ENCODE results near the gene AFDN.
"Not testable (repeated sequence)": the region's sequence is repeated elsewhere in the genome, so short reads cannot be mapped to it uniquely, and the experiment has no call there.

AFDN gene

DNA sequence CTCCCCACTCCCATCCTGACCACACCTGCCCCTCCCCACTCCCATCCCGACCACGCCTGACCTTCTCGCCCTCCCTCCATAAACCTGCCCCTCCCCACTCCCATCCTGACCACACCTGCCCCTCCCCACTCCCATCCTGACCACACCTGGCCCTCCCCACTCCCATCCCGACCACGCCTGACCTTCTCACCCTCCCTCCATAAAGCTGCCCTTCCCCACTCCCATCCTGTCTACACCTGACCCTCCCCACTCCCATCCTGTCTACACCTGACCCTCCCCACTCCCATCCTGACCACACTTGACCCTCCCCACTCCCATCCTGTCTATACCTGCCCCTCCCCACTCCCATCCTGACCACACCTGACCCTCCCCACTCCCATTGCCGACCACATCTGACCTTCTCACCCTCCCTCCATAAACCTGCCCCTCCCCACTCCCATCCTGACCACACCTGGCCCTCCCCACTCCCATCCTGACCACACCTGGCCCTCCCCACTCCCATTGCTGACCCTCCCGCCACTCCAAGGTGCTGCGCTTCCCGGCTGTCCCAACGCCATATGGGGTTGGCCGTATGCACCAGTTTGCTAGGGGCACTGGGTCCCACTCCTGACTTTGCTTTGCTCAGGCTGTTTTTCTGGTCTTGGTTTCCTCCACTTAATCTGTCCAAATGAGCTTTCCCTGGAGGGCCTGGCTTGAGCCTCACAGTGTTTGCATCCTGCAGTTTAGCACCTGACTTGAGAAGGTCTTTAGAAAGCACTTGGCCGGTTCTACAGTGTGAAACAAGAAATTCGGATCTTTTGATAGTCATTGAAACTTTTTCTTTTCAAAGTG lies 173.7 kb downstream of the AFDN start:
- no peak for DNase-seq (ENCODE audit: low spot score)

DNA sequence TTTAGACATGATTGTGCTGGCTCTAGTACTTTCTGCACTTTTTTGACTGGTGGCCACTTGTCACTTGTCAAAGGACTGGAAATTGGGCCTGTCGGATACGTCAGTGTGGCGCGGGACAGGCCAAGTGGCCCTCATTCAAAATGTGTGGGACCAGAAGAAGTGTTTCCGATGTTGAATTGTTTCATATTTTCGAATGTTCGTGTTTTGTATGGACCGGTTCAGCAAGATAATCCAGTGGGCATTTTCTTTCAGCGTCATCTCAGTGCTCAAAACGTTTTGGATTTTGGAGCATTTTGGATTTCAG lies 174.3 kb downstream of the AFDN start:
- DNase-seq (ENCODE audit: low spot score) = no peak

- not testable (repeated sequence) for DNase-seq (ENCODE audit: low spot score)
Observed at GRCh38 chr6:168001514-168001913, 174.8 kb downstream of the AFDN start.

DNA sequence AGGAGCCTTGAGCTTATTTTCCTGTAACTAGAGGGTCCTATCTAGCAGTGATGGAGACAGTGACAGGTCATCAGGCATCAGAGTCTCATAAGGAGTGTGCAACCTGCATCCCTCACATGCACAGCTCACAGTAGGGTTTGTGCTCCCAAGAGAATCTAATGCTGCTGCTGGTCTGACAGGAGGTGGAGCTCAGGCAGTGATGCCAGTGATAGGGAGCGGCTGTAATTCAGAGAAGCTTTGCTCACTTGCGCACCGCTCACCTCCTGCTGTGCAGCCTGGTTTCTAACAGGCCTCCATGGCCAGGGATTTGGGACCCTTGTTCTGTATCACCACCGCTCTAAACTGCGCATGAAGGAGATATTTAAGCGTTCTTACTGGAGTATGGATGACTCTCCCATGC lies 176.1 kb downstream of the AFDN start:
- no peak for DNase-seq (ENCODE audit: low spot score)

GRCh38 chr6:168004023-168004422 lies 177.3 kb downstream of the AFDN start:
- no peak for DNase-seq (ENCODE audit: low spot score)

DNA sequence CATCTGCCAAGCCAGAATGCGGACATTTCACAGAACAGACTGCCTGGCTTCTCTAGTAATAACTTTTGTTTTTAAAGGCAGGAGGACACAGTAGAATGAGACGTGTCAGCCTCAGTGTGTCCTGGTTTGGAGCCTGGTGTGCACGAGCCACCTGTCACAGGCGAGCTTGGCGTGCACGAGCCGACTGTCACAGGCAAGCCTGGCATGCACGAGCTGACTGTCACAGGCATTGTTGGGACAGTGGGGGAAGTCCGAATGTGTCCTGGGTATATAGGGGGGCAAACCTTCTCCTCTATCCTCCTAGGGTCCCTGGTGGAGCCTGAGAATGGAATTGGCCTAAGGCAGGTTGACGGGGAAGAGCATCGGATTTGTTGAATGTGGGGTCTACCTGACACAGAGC lies 178.2 kb downstream of the AFDN start:
- DNase-seq (ENCODE audit: low spot score) = no peak

DNA sequence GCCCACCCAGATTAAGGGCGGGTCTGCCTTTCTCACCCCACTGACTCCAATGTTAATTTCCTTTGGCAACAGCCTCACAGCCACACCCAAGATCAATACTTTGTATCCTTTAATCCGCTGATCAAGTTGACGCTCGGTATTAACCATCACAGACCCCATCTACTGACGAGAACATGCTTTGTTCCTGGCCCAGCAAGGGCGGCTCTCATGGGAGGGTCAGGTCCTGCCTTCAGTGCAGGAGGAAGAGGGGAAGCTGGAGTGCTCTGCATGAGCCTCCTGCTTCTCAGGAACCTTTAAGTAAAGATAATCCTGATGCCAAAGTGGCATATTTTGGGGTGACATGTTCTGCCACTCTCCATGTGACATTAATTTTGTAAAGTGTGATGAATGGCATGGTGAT lies 179.1 kb downstream of the AFDN start:
- no peak for DNase-seq (ENCODE audit: low spot score)

DNA sequence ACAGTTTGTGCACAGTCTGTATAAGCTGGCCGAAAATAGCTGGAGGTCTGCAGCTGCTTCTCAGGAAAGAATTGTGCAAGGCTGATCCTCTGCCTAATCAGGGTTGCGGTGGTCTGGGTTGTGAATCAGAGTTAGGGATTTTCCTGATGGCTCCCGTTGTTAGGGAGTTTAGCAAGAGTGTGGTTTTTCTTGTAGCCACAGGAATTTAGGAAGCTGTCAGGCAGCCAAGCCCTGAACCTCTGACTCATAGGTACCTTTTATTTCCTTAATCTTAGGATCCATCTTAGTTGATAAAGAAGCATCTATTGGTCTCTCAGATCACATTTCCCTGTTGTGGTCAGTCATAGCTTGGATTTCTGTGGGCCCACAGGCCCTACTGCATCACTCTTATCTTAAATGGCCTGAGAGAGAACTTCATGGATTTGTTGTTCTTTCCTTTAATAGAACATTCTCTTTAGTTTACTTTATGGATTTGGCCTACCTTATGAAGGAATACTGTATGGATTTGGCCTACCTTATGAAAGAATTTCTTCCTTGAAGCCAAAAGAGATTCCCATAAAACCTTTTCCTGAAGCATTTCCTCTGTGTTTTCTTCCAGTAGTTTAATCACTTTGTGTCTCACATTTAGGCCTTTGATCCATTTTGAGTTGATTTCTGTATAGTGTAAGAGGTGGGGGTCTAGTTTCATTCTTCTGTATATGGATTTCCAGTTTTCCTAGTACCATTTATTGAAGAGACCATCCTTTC lies 181.1 kb downstream of the AFDN start:
- DNase-seq (ENCODE audit: low spot score) = no peak

GRCh38 chr6:168009331-168009730 lies 182.6 kb downstream of the AFDN start:
- DNase-seq (ENCODE audit: low spot score) = no peak

- no peak for DNase-seq (ENCODE audit: low spot score)
Observed at GRCh38 chr6:168011291-168011690, 184.6 kb downstream of the AFDN start.

DNA sequence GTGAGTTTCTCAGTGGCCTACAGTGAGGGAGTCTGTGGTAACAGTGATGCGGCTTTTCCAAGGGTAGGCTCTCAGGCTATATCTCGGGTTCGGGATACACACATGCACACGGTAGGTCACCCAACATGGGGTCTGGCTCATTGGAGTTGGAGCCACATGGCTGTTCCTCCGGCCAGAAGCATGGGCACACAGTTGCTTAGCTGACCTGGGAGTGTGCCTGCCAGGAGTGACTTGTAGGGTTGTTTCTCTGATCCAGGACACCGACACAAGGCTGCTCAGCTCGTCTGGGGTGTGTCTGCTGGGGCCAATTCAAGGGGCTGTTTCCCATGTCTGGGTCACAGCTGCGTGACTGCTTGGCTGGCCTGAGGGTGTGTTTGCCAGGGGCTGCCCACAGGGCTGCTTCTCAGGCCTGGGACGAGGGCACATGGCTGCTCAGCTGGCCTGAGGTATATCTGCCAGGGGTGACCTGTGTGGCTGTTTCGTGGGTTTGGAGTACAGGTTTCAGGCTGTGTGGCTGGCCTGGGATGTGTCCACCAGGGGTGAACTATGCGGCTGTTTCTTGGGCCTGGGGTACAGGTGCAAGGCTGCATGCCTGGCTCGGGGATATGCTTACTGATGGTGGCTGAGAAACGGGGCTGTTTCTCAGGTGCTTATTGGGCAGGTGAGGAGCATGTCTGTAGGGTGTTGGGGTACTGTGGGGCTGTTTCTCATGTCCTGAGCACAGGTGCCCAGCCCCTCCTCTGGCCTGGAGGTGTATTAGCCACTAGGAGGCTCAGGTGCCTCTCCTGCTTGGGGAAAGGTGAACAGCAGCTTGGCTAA lies 185.9 kb downstream of the AFDN start:
- DNase-seq (ENCODE audit: low spot score) = no peak

GRCh38 chr6:168013250-168013915 lies 186.7 kb downstream of the AFDN start:
- no peak for DNase-seq (ENCODE audit: low spot score)

GRCh38 chr6:168014428-168014827 lies 187.7 kb downstream of the AFDN start:
- no peak for DNase-seq (ENCODE audit: low spot score)

DNA sequence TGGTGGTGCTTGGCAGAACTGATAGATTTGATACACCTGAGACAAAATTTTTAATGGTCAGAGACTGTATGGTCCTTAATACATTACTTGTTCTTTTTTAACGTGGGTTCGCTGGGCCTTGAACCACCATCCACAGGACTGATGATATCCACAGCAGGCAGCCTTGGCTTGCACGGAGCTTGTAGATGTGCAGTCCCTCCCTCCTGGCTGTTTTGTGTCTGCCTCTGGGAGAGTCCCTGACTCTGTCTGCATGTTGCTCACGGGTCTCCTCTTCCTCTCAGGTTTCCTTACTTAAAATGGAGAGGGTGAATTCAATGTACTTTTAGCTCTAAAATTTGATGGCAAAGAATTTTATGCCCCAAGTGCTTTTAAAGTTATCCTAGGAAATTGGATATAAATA lies 188.3 kb downstream of the AFDN start:
- no peak for DNase-seq (ENCODE audit: low spot score)

DNA sequence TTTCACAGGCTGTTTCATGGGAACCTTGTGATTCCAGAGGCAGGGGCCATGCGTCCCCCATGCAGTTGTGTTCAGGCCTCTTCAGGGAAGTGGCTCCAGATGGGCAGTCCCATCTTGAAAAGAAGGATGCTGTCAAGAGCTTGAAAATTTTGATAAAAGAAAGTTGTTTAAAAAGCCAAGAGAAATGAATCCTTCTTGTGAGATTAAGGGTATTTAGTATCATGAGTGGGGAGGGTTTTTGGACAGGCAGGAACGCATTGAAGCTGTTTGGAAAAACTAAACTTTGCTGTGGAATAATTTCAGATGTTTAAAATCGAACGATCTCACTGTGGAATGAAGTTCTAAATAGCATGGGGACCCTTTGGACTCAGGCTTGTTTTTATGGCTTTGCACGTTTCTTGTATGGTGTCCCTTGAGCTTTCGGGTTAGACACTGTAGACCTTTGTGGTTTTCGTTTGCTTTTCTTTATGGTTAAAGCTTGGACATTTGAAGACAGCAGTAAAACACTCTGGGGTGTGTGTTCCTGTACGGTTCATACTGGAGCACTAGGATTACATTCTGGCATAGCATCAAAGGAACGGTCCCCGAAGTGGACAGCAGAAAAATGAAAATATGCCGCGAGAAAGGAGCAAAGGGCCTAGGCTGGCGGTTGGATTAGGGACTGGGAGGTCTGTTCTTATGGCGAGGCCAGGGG lies 188.9 kb downstream of the AFDN start:
- no peak for DNase-seq (ENCODE audit: low spot score)

- DNase-seq (ENCODE audit: low spot score) = no peak
Observed at GRCh38 chr6:168016176-168016620, 189.5 kb downstream of the AFDN start.

DNA sequence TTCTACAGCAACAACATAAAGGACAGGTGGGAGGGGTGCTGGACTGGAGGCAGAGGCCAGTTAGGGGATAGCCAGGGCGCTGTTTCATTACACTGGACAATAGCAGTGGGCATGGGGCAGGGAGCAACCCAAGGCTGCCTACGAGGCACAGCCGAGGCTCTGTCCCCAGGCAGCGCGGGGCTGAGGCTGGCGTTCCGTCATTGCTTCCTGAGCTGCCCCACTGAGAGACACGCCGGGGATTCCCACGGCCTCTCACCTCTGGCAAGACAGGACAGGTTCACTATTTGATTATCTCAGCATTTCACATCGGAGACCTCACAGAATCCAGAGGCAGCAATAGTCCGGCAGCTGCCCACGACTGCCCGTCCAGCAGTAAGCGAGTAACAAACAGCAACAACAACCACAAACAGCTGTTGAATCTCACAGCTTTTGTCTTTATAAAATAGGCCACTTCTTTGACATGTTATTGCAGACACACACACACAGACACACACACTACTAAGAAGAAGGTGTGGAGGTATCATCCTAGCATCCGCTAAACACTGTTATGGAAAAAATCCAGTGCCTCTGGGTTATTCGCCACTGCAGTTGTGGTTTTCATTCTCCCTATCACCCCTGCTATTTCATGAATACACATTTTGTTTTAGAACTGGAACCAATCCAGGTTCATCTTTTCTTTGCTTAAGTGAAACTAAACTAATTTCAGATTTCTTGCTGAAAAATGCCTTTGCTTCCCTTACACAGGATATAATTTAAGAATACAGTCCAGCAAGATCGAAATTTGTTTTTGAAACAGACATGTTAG lies 190.2 kb downstream of the AFDN start:
- no peak for DNase-seq (ENCODE audit: low spot score)

DNA sequence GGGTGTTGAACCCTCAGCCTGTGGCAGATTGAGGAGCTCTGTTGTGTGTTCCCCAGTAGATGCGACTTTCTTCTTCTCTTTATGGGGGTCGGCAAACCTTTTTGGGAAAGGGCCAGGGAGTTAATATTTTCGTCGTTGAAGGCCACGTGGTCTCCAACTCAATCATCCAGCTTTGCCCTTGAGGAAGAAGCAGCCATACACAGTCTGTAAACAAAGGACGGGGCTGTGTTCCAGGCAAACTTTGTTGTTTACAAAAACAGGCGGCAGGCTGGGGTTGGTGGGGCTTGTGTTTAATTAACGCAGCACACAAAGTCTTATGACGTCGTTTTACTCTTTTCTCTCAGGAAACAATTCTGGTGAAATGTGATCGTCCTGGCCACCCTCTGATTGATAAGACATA lies 190.9 kb downstream of the AFDN start:
- DNase-seq (ENCODE audit: low spot score) = no peak

DNA sequence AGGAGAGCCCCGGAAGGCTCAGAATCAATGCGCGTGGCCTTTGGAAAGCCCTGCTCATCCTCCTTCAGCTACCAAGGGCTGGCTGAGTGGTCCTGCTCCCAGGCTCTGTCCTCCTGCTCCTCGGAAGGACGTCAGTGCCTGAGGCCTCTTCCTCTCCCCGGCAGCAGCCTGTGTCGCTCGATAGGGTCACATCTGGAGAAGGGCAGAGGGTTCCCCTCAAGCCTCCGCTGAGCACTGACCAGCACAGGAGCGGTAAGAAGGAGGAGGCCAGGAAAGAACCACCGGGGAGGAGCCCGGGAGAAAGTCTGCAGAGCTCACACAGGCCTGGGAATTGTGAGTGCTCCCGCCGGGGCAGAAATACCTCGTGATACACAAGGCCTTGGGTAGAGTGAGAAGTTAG lies 192.0 kb downstream of the AFDN start:
- no peak for DNase-seq (ENCODE audit: low spot score)

DNA sequence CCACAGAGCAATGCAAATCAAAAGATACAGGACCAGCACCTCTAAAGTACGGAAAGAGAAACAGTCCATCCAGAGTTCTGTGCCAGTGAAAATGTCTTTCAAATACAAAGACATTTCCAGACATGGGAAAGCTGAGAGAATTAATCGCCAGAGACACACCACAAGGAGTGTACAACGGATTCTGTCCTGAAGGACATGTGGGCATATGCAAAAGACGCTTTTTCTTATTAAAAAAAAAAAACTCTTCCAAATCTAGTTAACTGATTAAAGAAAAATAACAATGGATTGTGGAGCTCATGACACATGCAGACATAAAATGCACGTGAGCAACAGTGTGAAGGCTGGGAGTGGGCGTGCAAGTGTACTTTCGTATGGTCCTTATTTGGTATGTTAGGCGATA lies 193.5 kb downstream of the AFDN start:
- DNase-seq (ENCODE audit: low spot score) = no peak

DNA sequence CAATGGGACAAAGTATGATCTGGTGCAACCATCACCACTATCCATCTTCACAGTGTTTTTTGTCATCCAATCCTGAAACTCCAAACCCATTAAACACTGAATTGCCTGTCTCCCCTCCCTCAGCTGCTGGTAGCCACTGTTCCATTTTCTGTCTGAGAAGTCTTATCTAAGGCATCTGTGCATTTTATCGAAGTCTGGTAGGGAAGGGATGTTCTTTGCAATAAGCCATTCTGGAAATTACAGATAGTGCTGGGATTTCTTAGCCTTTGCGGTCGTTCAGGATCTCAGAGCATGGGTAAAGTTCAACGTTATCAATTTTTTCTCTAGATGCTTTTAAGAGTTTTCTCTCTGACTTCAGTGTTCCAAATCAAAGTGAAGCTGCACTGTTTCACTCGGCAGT lies 194.9 kb downstream of the AFDN start:
- no peak for DNase-seq (ENCODE audit: low spot score)
